ENCODE results near the gene STARD3NL. TPM values are rescaled to one million over a fixed set of nuclear protein-coding genes. Genes with fewer than 3 reads are reported as not detected.

STARD3NL gene
- total and polyA plus RNA-seq, 4 donors, result 26.6 to 37.6 (median 33.3) TPM

DNA sequence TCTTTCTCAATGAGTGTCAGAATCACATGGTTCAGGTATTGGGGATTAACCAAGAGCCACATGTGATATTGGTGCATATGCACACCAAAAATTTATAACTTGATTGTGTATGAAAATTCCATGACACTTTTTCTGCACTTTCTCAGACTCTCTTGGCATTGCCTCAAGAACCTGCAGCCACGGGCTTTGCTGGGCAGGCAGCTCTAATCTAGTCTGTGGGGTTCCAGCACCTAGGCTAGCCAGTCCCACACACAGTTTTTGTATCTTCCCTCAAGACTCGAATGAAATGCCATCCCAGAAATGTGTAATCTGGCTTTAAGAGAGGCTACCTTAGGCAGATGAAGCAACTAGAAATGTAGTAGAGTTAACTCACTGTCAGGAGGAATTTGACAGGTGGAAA, 21.7 kb downstream of the STARD3NL start:
- H3K4me3 ChIP-seq (ENCODE audit: low read length in 2 of 2), result no peak overlapping the region
- no peak overlapping the region for H3K27ac ChIP-seq (ENCODE audit: low read depth in 1 of 2, low read length in 2 of 2)
- no peaks in the 10 kb centered on the region for H3K36me3 ChIP-seq (ENCODE audit: control insufficient read depth in 1 of 2, insufficient read depth in 2 of 2, low read length in 1 of 2)
- intact Hi-C loops (cut with DNase I), result no loop called here
- H3K4me1 ChIP-seq (ENCODE audit: control insufficient read depth in 1 of 2, insufficient read depth in 2 of 2, low read length in 2 of 2), result peaks cover 0 to 1% of the 10 kb centered on the region in 2 donors
- ATAC-seq (ENCODE audit: low FRiP score) (no peak), DNase-seq (no peak)
- no peaks in the 10 kb centered on the region for H3K27me3 ChIP-seq (ENCODE audit: control insufficient read depth in 1 of 2, insufficient read depth in 2 of 2, low read length in 1 of 2)
- WGBS, 2 donors, result 14 to 22% methylated on average over 2 of the region's 2 CpGs
- H3K9me3 ChIP-seq (ENCODE audit: control insufficient read depth, low read length), result no peaks in the 10 kb centered on the region

DNA sequence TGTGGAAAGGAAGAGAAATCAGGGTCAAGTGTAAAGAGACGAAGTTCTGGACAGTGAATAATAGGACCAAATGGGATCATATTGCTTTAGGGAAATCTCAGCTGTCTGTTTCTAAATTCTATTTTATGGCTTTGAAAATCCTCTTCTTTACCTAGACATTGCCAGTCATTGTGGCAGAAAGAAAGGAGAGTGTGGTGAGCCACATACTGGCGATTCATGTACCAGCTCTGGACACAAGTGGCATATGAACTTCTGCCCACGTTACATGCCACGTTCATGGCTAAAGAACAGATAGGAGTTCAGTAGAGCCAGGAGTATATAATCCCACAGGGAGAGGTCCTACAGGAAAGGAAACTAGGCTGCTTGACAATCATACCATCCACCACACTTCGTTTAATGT, 28.0 kb downstream of the STARD3NL start:
- Histone ChIP-seq H3K27ac (ENCODE audit: low read depth in 1 of 2, low read length in 2 of 2) (no peak overlapping the region), H3K27me3 (ENCODE audit: control insufficient read depth in 1 of 2, insufficient read depth in 2 of 2, low read length in 1 of 2) (no peaks in the 10 kb centered on the region), H3K4me3 (ENCODE audit: low read length in 2 of 2) (no peak overlapping the region), H3K36me3 (ENCODE audit: control insufficient read depth in 1 of 2, insufficient read depth in 2 of 2, low read length in 1 of 2) (no peaks in the 10 kb centered on the region), H3K9me3 (ENCODE audit: control insufficient read depth, low read length) (no peaks in the 10 kb centered on the region), H3K4me1 (ENCODE audit: control insufficient read depth in 1 of 2, insufficient read depth in 2 of 2, low read length in 2 of 2) (no peaks in the 10 kb centered on the region)
- intact Hi-C loops (cut with DNase I), result no loop called here
- 81 to 92% methylated on average over 5 of the region's 5 CpGs for WGBS, 2 donors
- ATAC-seq (ENCODE audit: low FRiP score) (no peak), DNase-seq (no peak)

DNA sequence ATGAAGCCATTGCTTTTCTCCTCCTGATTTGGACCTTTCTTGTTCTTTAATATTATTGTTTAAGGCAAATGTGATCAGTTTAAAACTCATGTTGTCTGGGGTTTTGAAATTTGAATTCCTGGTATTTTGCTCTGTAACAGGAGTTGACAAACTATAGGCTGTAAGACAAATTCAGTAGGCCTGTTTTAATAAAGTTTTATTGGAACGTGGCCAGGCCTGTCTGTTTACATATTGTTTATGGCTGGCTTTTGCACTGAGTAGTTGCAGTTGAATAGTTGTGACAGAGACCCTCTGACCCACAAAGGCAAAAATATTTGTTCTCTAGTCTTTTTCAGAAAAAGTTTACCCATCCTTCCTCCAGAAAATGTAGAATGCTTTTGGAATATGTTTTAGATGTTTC, 29.8 kb downstream of the STARD3NL start:
- 75 to 79% methylated on average over 1 of the region's 1 CpG for WGBS, 2 donors
- Histone ChIP-seq H3K4me3 (ENCODE audit: low read length in 2 of 2) (no peak overlapping the region), H3K27me3 (ENCODE audit: control insufficient read depth in 1 of 2, insufficient read depth in 2 of 2, low read length in 1 of 2) (no peaks in the 10 kb centered on the region), H3K36me3 (ENCODE audit: control insufficient read depth in 1 of 2, insufficient read depth in 2 of 2, low read length in 1 of 2) (no peaks in the 10 kb centered on the region), H3K4me1 (ENCODE audit: control insufficient read depth in 1 of 2, insufficient read depth in 2 of 2, low read length in 2 of 2) (no peaks in the 10 kb centered on the region), H3K27ac (ENCODE audit: low read depth in 1 of 2, low read length in 2 of 2) (no peak overlapping the region), H3K9me3 (ENCODE audit: control insufficient read depth, low read length) (no peaks in the 10 kb centered on the region)
- no peak for ATAC-seq (ENCODE audit: low FRiP score)
- no peak for DNase-seq
- intact Hi-C loops (cut with DNase I), result no loop called here

DNA sequence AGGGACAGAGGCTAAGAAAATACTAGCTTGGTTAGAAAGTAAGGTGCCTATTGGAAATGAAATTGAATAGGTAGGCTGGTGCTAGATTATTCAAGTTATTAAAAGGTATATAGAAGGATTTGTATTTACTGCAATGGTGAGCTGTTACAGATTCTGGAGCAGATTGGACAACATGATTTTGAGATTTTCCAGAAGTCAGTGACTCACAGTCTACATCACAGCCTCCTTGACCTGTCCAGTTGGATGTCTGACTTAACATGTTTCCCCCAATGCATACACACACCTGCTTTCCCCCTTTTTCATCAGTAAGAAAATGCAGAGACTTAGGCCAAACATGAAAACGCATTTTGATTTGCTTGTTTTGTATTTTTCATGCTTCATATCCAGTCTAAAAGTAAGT, 33.4 kb downstream of the STARD3NL start:
- Histone ChIP-seq H3K27ac (ENCODE audit: low read depth in 1 of 2, low read length in 2 of 2) (no peak overlapping the region), H3K4me1 (ENCODE audit: control insufficient read depth in 1 of 2, insufficient read depth in 2 of 2, low read length in 2 of 2) (no peaks in the 10 kb centered on the region), H3K27me3 (ENCODE audit: control insufficient read depth in 1 of 2, insufficient read depth in 2 of 2, low read length in 1 of 2) (no peaks in the 10 kb centered on the region), H3K4me3 (ENCODE audit: low read length in 2 of 2) (no peak overlapping the region), H3K36me3 (ENCODE audit: control insufficient read depth in 1 of 2, insufficient read depth in 2 of 2, low read length in 1 of 2) (no peaks in the 10 kb centered on the region), H3K9me3 (ENCODE audit: control insufficient read depth, low read length) (no peaks in the 10 kb centered on the region)
- 87% methylated on average over 1 of the region's 1 CpG for WGBS, 2 donors
- ATAC-seq (ENCODE audit: low FRiP score) (no peak), DNase-seq (no peak)
- intact Hi-C loops (cut with DNase I), result no loop called here

DNA sequence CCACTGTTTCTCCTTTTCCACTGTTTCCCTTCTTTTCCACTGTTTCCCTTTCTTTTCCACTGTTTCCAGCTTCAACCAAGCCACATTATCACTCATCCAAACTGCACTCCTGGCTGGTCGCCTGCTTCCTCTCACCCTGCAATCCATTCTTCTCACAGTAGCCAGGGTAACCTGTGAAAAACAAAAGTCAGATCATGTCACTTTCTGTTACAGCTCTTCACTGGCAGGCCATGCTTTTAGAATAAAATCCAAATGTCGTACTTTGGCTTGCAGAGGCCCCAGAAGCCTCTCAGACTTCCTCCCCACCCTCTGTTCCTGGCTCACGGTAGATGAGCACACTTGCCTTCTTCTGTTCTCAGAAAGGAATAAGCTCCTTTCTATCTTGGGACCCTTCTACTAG, 33.9 kb downstream of the STARD3NL start:
- Histone ChIP-seq H3K4me3 (ENCODE audit: low read length in 2 of 2) (no peak overlapping the region), H3K9me3 (ENCODE audit: control insufficient read depth, low read length) (no peaks in the 10 kb centered on the region), H3K27ac (ENCODE audit: low read depth in 1 of 2, low read length in 2 of 2) (no peak overlapping the region), H3K36me3 (ENCODE audit: control insufficient read depth in 1 of 2, insufficient read depth in 2 of 2, low read length in 1 of 2) (peaks cover 0 to 4% of the 10 kb centered on the region in 2 donors), H3K27me3 (ENCODE audit: control insufficient read depth in 1 of 2, insufficient read depth in 2 of 2, low read length in 1 of 2) (no peaks in the 10 kb centered on the region), H3K4me1 (ENCODE audit: control insufficient read depth in 1 of 2, insufficient read depth in 2 of 2, low read length in 2 of 2) (no peaks in the 10 kb centered on the region)
- WGBS, 2 donors, result 51 to 69% methylated on average over 3 of the region's 3 CpGs
- ATAC-seq (ENCODE audit: low FRiP score) (no peak), DNase-seq (no peak)
- intact Hi-C loops (cut with DNase I), result no loop called here

DNA sequence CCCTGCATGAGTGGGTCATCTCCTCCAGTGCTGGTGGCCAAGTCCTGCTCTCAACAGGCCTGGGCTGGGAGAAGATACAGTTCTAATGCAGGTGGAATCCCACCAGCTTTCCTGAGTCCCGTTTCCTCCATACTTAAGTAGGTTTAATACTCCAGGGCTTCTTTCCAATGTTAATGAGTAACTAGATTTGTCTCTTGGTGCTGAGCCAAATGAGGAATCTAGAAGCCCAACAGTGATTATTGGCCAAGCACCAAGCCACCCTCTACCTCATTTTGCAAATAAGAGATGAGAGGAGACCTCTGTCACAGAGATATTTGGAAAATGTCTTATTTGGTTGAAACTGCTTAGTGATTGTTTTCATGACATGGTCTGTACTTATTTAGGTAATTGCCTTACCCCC, 37.1 kb downstream of the STARD3NL start:
- DNase-seq, result no peak
- H3K4me3 ChIP-seq (ENCODE audit: low read length in 2 of 2), result no peak overlapping the region
- ATAC-seq (ENCODE audit: low FRiP score), result no peak
- H3K36me3 ChIP-seq (ENCODE audit: control insufficient read depth in 1 of 2, insufficient read depth in 2 of 2, low read length in 1 of 2), result peaks cover 0 to 11% of the 10 kb centered on the region in 2 donors
- H3K4me1 ChIP-seq (ENCODE audit: control insufficient read depth in 1 of 2, insufficient read depth in 2 of 2, low read length in 2 of 2), result no peaks in the 10 kb centered on the region
- intact Hi-C loops (cut with DNase I), result loop anchor here (2.0 to 5.0 kb wide), 2 partner anchors 36 to 313 kb away; partner anchors contain the start of gene STARD3NL (in 1 of the 2)
- H3K27me3 ChIP-seq (ENCODE audit: control insufficient read depth in 1 of 2, insufficient read depth in 2 of 2, low read length in 1 of 2), result no peaks in the 10 kb centered on the region
- no peaks in the 10 kb centered on the region for H3K9me3 ChIP-seq (ENCODE audit: control insufficient read depth, low read length)
- no peak overlapping the region for H3K27ac ChIP-seq (ENCODE audit: low read depth in 1 of 2, low read length in 2 of 2)
- WGBS, 2 donors, result 73 to 74% methylated on average over 1 of the region's 1 CpG

DNA sequence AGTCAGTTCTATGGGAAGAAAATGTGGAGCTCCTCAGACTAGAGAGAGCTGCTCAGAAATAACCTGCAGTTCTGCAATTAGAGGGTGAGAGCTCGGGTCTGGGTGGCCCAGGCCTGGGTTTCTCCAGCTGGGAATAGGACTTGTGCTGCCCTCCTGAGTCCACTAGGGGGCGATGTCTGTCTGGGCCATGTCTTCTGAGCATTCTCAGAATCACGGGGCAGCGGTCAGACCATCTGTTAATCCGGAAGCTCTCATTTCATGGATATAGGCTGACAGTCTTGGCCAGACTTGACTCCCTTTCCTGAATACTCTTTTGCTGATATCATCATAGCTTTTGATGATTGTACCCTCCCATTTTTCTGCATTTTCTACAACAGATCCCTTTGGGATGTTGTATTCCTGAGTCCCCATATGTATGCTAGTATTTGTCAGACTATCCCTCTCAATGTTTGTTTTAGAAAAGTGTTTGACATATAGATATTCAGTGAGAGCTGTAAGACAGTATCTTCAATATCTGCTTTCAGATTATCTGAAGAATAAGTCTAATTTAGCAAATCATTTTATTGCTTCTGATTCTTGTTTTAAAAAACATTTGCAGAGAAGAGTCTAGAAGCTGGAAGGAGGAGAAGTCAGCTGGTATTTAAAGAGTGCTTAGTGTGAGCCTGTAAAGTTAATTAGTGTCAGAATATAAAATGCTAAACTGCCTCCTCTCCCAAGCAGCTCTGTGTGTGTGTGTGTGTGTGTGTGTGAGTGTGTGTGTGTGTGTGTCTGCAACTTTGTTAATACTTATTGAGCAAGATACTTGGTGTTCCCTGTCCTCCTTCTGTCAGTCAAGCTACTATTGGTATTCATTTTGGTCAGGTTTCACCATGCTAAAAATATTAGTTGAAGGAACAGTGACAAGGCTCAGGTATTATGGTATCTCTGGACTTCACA, 38.0 kb downstream of the STARD3NL start:
- intact Hi-C loops (cut with DNase I), result loop anchor here (2.0 to 5.0 kb wide), 2 partner anchors 37 to 314 kb away; partner anchors contain the start of gene STARD3NL (in 1 of the 2)
- H3K36me3 ChIP-seq (ENCODE audit: control insufficient read depth in 1 of 2, insufficient read depth in 2 of 2, low read length in 1 of 2), result peaks cover 0 to 11% of the 10 kb centered on the region in 2 donors
- H3K4me3 ChIP-seq (ENCODE audit: low read length in 2 of 2), result no peak overlapping the region
- DNase-seq, result peak; percentile 88 to 89
- no peaks in the 10 kb centered on the region for H3K9me3 ChIP-seq (ENCODE audit: control insufficient read depth, low read length)
- 9 to 11% methylated on average over 5 of the region's 5 CpGs for WGBS, 2 donors
- ATAC-seq (ENCODE audit: low FRiP score), result peak; percentile 93
- H3K27ac ChIP-seq (ENCODE audit: low read depth in 1 of 2, low read length in 2 of 2), result no peak overlapping the region
- no peaks in the 10 kb centered on the region for H3K4me1 ChIP-seq (ENCODE audit: control insufficient read depth in 1 of 2, insufficient read depth in 2 of 2, low read length in 2 of 2)
- no peaks in the 10 kb centered on the region for H3K27me3 ChIP-seq (ENCODE audit: control insufficient read depth in 1 of 2, insufficient read depth in 2 of 2, low read length in 1 of 2)

DNA sequence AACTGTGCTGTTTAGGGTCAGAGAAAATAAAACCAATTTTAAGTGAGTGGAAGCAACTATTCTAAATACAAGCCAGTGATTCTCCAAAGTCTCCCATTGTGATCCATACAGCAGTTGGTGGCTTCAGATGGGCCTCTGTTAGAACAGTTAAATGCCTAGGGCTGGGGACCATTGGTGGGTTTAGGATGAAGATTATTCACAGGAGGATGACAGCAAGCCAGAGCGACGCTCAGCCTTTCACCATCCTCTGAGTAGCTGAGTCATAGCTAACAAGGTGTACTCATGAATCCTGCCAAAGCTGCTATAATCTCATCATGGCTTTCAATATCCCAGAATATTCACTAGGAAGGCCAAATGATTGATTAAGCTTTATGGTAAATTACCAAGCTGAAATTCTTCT, 39.6 kb downstream of the STARD3NL start:
- 85 to 88% methylated on average over 2 of the region's 2 CpGs for WGBS, 2 donors
- no peak for ATAC-seq (ENCODE audit: low FRiP score)
- Histone ChIP-seq H3K4me1 (ENCODE audit: control insufficient read depth in 1 of 2, insufficient read depth in 2 of 2, low read length in 2 of 2) (peaks cover 0 to 2% of the 10 kb centered on the region in 2 donors), H3K4me3 (ENCODE audit: low read length in 2 of 2) (no peak overlapping the region), H3K27me3 (ENCODE audit: control insufficient read depth in 1 of 2, insufficient read depth in 2 of 2, low read length in 1 of 2) (no peaks in the 10 kb centered on the region), H3K27ac (ENCODE audit: low read depth in 1 of 2, low read length in 2 of 2) (no peak overlapping the region), H3K36me3 (ENCODE audit: control insufficient read depth in 1 of 2, insufficient read depth in 2 of 2, low read length in 1 of 2) (peaks cover 0 to 11% of the 10 kb centered on the region in 2 donors), H3K9me3 (ENCODE audit: control insufficient read depth, low read length) (no peaks in the 10 kb centered on the region)
- intact Hi-C loops (cut with DNase I), result loop anchor here in 1 of 2 donors (5.0 kb wide), 1 partner anchor 315 kb away; no protein-coding TSS in a partner anchor
- no peak for DNase-seq

DNA sequence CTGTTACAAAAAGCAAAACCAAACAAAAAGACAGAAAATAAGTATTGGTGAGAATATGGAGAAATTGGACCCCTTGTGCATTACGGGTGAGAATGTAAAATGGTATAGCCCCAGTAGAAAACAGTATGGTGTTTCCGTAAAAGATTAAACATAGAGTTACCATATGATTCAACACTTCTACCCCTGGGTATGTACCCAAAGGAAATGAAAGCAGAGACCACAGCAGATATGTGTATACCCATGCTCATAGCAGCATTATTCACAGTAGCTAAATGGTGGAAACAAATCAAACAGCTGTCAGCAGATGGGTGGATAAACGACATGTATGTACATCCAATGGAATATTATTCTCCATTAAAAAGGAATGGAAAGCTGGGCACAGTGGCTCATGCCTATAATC, 42.4 kb downstream of the STARD3NL start:
- DNase-seq, result no peak

More for the DNA sequence above, 42.4 kb downstream of the STARD3NL start:
- H3K36me3 ChIP-seq (ENCODE audit: control insufficient read depth in 1 of 2, insufficient read depth in 2 of 2, low read length in 1 of 2), result peaks cover 0 to 14% of the 10 kb centered on the region in 2 donors
- ATAC-seq (ENCODE audit: low FRiP score), result no peak
- intact Hi-C loops (cut with DNase I), result loop anchor here in 1 of 2 donors (5.0 kb wide), 1 partner anchor 318 kb away; no protein-coding TSS in a partner anchor
- H3K27ac ChIP-seq (ENCODE audit: low read depth in 1 of 2, low read length in 2 of 2), result no peak overlapping the region
- H3K4me3 ChIP-seq (ENCODE audit: low read length in 2 of 2), result no peak overlapping the region
- peaks cover 0 to 2% of the 10 kb centered on the region in 2 donors for H3K4me1 ChIP-seq (ENCODE audit: control insufficient read depth in 1 of 2, insufficient read depth in 2 of 2, low read length in 2 of 2)
- H3K27me3 ChIP-seq (ENCODE audit: control insufficient read depth in 1 of 2, insufficient read depth in 2 of 2, low read length in 1 of 2), result no peaks in the 10 kb centered on the region
- 88 to 89% methylated on average over 3 of the region's 3 CpGs for WGBS, 2 donors
- no peaks in the 10 kb centered on the region for H3K9me3 ChIP-seq (ENCODE audit: control insufficient read depth, low read length)
